ENCODE results near the gene UCP2.

The UCP2 gene

DNA sequence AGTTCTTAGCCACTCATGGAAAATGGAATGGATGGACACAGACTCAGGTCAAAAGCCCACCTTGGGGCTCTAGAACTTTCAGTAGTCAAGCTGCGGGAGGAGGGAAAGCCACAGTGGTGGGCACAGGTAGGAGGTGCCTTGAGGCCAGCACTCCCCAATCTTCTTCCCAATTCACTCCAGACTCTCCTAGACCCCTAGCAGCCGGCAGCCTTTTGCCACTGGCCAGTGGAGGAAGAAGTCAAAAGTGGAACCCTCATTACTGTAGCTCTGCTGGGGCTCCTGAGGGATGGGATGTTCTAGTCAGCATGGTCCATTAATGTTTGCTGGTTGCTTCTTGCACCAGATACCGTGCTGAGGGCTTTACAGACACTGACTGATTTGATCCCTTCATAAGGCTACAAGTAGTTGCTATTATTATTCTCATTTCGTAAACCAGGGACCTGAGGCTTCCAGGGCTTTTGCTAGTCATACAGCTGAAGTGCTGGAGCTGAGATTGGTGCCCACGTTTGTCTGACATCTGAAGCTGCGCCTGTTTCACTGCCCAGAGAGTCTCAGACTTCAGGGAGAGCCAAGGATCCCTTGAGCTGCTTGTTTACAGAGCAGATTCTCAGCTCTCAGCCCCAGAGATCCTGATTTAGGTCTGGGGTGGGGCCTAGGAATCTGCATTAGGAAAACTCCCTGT, 25.2 kb upstream of the UCP2 start:
- Histone ChIP-seq H3K4me1 (ENCODE audit: control insufficient read depth, insufficient read depth, low read length) (no peaks in the 10 kb centered on the region), H3K27me3 (ENCODE audit: control insufficient read depth, insufficient read depth, low read length) (no peaks in the 10 kb centered on the region), H3K4me3 (ENCODE audit: low read length) (no peak overlapping the region), H3K36me3 (ENCODE audit: control insufficient read depth, insufficient read depth, low read length) (peaks cover 5% of the 10 kb centered on the region), H3K27ac (ENCODE audit: low read depth, low read length) (no peak overlapping the region), H3K9ac (ENCODE audit: low read length) (no peak overlapping the region)

DNA sequence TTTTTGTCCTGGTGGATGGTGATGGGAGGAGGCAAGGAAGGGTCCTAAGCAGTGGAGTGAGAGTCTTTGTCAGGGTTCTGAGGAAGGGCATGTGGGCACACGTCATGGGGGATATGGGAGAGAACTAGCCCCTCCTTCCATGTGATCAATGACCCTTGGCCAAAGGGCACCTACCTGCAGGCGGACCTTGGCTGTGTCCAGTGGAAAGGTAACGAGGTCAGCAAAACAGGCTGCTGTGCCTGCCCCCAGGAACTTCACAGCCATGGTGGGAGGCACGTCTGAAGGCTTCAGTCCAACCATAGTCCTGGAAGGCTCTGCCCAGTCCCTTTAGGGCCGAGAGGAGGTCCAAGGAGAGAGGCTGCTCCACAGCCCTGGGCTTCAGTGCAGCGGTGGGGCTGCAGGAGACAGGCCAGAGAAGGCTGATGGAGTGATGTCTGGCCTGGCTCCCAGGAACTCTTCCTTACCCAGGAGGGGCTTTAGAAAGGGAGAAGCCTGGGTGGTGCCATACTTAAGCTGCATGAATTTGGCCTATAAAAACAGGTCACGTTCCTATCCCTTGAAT, 24.2 kb upstream of the UCP2 start:
- Histone ChIP-seq H3K36me3 (ENCODE audit: control insufficient read depth, insufficient read depth, low read length) (peaks cover 5% of the 10 kb centered on the region), H3K4me1 (ENCODE audit: control insufficient read depth, insufficient read depth, low read length) (no peaks in the 10 kb centered on the region), H3K27me3 (ENCODE audit: control insufficient read depth, insufficient read depth, low read length) (no peaks in the 10 kb centered on the region), H3K27ac (ENCODE audit: low read depth, low read length) (no peak overlapping the region), H3K4me3 (ENCODE audit: low read length) (no peak overlapping the region), H3K9ac (ENCODE audit: low read length) (no peak overlapping the region)

GRCh38 chr11:74005721-74006517, 23.3 kb upstream of the UCP2 start:
- H3K4me1 ChIP-seq (ENCODE audit: control insufficient read depth, insufficient read depth, low read length) = no peaks in the 10 kb centered on the region
- peaks cover 3% of the 10 kb centered on the region for H3K36me3 ChIP-seq (ENCODE audit: control insufficient read depth, insufficient read depth, low read length)
- H3K27ac ChIP-seq (ENCODE audit: low read depth, low read length) = no peak overlapping the region
- no peak overlapping the region for H3K4me3 ChIP-seq (ENCODE audit: low read length)
- H3K9ac ChIP-seq (ENCODE audit: low read length) = no peak overlapping the region
- H3K27me3 ChIP-seq (ENCODE audit: control insufficient read depth, insufficient read depth, low read length) = no peaks in the 10 kb centered on the region

GRCh38 chr11:74004759-74005615, 22.3 kb upstream of the UCP2 start:
- Histone ChIP-seq H3K4me1 (ENCODE audit: control insufficient read depth, insufficient read depth, low read length) (no peaks in the 10 kb centered on the region), H3K27ac (ENCODE audit: low read depth, low read length) (no peak overlapping the region), H3K4me3 (ENCODE audit: low read length) (no peak overlapping the region), H3K36me3 (ENCODE audit: control insufficient read depth, insufficient read depth, low read length) (peaks cover 3% of the 10 kb centered on the region), H3K27me3 (ENCODE audit: control insufficient read depth, insufficient read depth, low read length) (no peaks in the 10 kb centered on the region), H3K9ac (ENCODE audit: low read length) (no peak overlapping the region)

DNA sequence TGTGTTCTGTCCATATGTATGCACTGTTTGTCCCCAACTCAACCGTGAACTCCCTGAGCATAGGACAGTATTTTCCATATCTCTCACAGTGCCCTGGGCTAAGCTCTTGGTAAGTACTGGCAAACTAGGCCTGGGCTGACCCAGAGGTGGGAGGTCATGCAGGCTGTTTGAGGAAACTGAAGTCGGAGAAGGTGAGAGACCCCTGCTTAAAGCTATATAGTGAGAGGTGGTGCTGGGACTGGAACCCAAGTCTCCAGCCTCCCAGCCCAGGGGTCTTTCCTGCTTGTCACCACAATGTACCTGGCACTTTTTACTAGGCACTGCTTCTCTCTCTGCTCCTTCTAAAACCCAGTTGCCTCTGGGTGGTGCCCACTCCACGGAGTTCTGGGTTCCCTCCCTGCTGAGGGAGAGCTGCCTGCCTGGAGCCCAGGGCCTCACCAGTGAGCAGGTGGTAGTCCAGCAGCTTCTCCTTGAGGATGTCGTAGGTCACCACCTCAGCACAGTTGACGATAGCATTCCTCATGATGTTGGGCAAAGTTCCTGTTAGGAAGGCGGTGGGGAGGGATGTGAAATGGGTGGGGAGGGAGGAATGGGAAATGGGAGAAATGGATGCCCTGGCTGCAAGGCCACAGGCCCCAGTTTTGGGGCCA, 21.5 kb upstream of the UCP2 start:
- H3K9ac ChIP-seq (ENCODE audit: low read length) = no peak overlapping the region
- H3K27ac ChIP-seq (ENCODE audit: low read depth, low read length) = no peak overlapping the region
- peaks cover 3% of the 10 kb centered on the region for H3K36me3 ChIP-seq (ENCODE audit: control insufficient read depth, insufficient read depth, low read length)
- H3K4me3 ChIP-seq (ENCODE audit: low read length) = no peak overlapping the region
- H3K4me1 ChIP-seq (ENCODE audit: control insufficient read depth, insufficient read depth, low read length) = no peaks in the 10 kb centered on the region
- no peaks in the 10 kb centered on the region for H3K27me3 ChIP-seq (ENCODE audit: control insufficient read depth, insufficient read depth, low read length)

- Histone ChIP-seq H3K4me3 (ENCODE audit: low read length) (no peak overlapping the region), H3K36me3 (ENCODE audit: control insufficient read depth, insufficient read depth, low read length) (peaks cover 3% of the 10 kb centered on the region), H3K27me3 (ENCODE audit: control insufficient read depth, insufficient read depth, low read length) (no peaks in the 10 kb centered on the region), H3K4me1 (ENCODE audit: control insufficient read depth, insufficient read depth, low read length) (no peaks in the 10 kb centered on the region), H3K27ac (ENCODE audit: low read depth, low read length) (no peak overlapping the region), H3K9ac (ENCODE audit: low read length) (no peak overlapping the region)
Observed at GRCh38 chr11:74002832-74003231, 20.2 kb upstream of the UCP2 start.

DNA sequence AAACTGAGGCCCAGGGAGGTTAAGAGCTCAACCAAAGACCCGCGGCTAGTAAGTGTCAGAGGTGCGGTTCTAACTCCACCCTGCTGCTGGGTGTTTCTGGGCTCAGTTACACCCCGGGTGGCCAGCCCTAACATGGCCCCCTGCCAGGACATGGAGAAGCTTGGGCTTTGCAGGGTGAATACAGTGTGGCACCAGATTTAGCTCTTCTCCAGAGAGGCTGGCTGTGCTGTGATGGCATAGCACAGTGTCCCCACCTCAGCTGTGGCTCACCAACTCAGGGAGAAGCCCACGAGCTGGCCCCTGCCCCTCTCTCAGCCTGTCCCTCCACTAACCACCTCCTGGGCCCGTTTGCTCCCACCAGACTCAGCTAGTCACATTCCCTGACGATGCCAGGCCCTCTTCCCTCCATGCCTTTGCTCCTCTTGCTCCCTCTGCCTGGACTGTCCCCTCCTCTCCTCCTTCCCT, 19.2 kb upstream of the UCP2 start:
- Histone ChIP-seq H3K4me3 (ENCODE audit: low read length) (no peak overlapping the region), H3K36me3 (ENCODE audit: control insufficient read depth, insufficient read depth, low read length) (peaks cover 3% of the 10 kb centered on the region), H3K9ac (ENCODE audit: low read length) (no peak overlapping the region), H3K27me3 (ENCODE audit: control insufficient read depth, insufficient read depth, low read length) (no peaks in the 10 kb centered on the region), H3K4me1 (ENCODE audit: control insufficient read depth, insufficient read depth, low read length) (no peaks in the 10 kb centered on the region), H3K27ac (ENCODE audit: low read depth, low read length) (no peak overlapping the region)

- Histone ChIP-seq H3K4me1 (ENCODE audit: control insufficient read depth, insufficient read depth, low read length) (no peaks in the 10 kb centered on the region), H3K27ac (ENCODE audit: low read depth, low read length) (no peak overlapping the region), H3K9ac (ENCODE audit: low read length) (no peak overlapping the region), H3K4me3 (ENCODE audit: low read length) (no peak overlapping the region), H3K36me3 (ENCODE audit: control insufficient read depth, insufficient read depth, low read length) (peaks cover 3% of the 10 kb centered on the region), H3K27me3 (ENCODE audit: control insufficient read depth, insufficient read depth, low read length) (no peaks in the 10 kb centered on the region)
Observed at GRCh38 chr11:74000307-74001133, 17.9 kb upstream of the UCP2 start.

DNA sequence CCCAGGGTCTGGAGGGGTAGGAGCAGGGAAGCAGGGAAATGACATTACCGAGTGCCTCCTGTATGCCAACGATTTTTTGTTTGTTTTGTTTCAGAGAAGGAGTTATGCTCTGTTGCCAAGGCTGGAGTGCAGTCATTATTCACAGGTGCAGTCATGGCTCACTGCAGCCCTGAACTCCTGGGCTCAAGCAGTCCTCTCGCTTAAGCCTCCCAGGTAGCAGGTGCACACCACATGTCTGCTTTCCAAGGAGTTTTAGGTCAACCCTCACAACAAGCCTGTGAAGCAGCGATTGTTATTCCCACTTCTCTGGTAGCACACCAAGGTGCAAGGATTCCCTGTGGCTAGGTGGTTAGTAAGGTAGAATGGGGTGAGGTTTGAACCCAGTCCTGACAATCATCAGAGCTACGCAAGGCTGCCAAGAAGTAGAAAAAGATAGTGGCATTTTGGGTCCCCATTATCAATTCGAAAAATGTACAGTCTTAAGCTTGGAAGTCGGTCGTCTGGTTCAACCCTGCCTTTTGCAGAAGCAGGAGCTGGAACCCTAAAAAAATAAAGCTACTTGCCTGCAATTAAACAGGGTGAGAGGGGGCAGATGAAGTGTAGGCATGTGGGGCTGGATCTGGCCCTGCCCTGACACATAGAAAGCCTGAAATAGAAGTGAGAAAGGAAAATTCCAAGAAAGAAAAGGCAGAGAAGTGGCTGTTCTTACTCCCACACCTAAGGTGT, 17.1 kb upstream of the UCP2 start:
- Histone ChIP-seq H3K36me3 (ENCODE audit: control insufficient read depth, insufficient read depth, low read length) (peaks cover 3% of the 10 kb centered on the region), H3K27ac (ENCODE audit: low read depth, low read length) (no peak overlapping the region), H3K4me3 (ENCODE audit: low read length) (no peak overlapping the region), H3K9ac (ENCODE audit: low read length) (no peak overlapping the region), H3K4me1 (ENCODE audit: control insufficient read depth, insufficient read depth, low read length) (no peaks in the 10 kb centered on the region), H3K27me3 (ENCODE audit: control insufficient read depth, insufficient read depth, low read length) (no peaks in the 10 kb centered on the region)

DNA sequence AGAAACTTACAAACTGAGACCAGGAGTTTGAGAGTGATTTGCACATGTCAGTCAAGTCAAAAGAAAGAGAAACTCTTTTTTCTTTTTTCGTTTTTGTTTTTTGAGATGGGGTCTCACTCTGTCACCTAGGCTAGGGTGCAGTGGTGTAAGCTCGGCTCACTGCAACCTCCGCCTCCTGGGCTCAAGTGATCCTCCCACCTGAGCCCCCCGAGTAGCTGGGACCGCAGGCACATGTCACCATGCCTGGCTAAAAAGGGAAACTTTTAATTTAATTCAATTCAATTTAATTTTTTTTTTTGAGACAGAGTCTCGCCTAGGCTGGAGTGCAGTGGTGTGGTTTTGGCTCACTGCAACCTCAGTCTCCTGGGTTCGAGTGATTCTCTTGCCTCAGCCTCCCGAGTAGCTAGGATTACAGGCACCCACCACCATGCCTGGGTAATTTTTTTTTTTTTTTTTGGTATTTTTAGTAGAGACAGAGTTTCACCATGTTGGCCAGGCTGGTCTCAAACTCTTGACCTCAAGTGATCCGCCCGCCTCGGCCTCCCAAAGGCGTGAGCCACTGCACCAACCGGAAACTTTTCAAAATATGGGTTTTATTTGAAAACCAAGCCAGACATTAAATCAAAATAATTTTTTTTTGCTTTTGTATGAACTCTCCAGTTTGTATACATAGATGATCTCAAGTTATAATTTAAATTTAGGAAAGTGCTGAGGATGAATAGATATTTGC, 16.4 kb upstream of the UCP2 start:
- peaks cover 3% of the 10 kb centered on the region for H3K36me3 ChIP-seq (ENCODE audit: control insufficient read depth, insufficient read depth, low read length)
- no peaks in the 10 kb centered on the region for H3K27me3 ChIP-seq (ENCODE audit: control insufficient read depth, insufficient read depth, low read length)
- no peak overlapping the region for H3K4me3 ChIP-seq (ENCODE audit: low read length)
- H3K9ac ChIP-seq (ENCODE audit: low read length) = no peak overlapping the region
- H3K27ac ChIP-seq (ENCODE audit: low read depth, low read length) = no peak overlapping the region
- no peaks in the 10 kb centered on the region for H3K4me1 ChIP-seq (ENCODE audit: control insufficient read depth, insufficient read depth, low read length)

Data from rectal smooth muscle tissue (tissue), 1 donor.